Right lobe of liver (tissue), 6 donors: ENCODE data around the gene ISCA2. TPM values are rescaled to one million over a fixed set of nuclear protein-coding genes. Genes with fewer than 3 reads are reported as not detected.

ENCODE experiments used
- ATAC-seq, 4 donors: fragments of 200-7000 bp; cut with Tn5 transposase; one replicate each; pipeline ENCODE4 v1.9.1; 2020; ENCODE audit warnings: mild to moderate bottlenecking in 4 of 4, moderate library complexity in 4 of 4
- DNase-seq, 3 donors: peaks; one replicate each; pipeline ENCODE4 v3.0.0-alpha.2; 2020
- H3K27ac ChIP-seq, 3 donors: fragments of 200-600 bp; one replicate each; pipeline ENCODE4 v1.8.0; 2022
- H3K27me3 ChIP-seq, 2 donors: fragments of 200-600 bp; one replicate each; pipeline ENCODE4 v1.8.0; 2022
- H3K36me3 ChIP-seq, 4 donors: fragments of 200-600 bp; sonication (generic) in 1 of 4; one replicate each; pipeline versions ENCODE4 v1.5.1 to v1.8.0; 2017 to 2022; ENCODE audit warnings: control low read depth in 1 of 4
- H3K4me1 ChIP-seq, 4 donors: fragments of 200-600 bp; sonication (generic) in 1 of 4; one replicate each; pipeline versions ENCODE4 v1.5.1 to v1.8.0; 2017 to 2022; ENCODE audit warnings: control low read depth in 1 of 4
- H3K4me3 ChIP-seq, 3 donors: fragments of 200-600 bp; one replicate each; pipeline ENCODE4 v1.8.0; 2022
- H3K9me3 ChIP-seq, 4 donors: fragments of 200-600 bp; sonication (generic) in 1 of 4; one replicate each; pipeline versions ENCODE4 v1.5.1 to v1.8.0; 2017 to 2022; ENCODE audit warnings: control low read depth in 1 of 4
- CTCF ChIP-seq, 4 donors: fragments of 200-600 bp in 3 of 4; fragments of 450-650 bp in 1 of 4; IDR thresholded peaks; one replicate each; pipeline versions ENCODE4 v1.5.1 to v1.8.0; 2016 to 2022; ENCODE audit warnings: antibody characterized with exemption in 4 of 4, mild to moderate bottlenecking in 2 of 4
- POLR2A ChIP-seq: fragments of 450-650 bp; IDR thresholded peaks from one replicate; pipeline ENCODE4 v1.6.1; 2017; ENCODE audit warnings: antibody characterized with exemption, mild to moderate bottlenecking
- WGBS: methylation state at CpG from one replicate; pipeline ENCODE4 v1.1.6; 2018; ENCODE audit warnings: low coverage, low lambda C conversion rate; ENCODE audit not compliant: insufficient coverage; ENCODE audit errors: missing lambda C conversion rate; 5-methylcytosine and 5-hydroxymethylcytosine counted together
- intact Hi-C, 2 donors: fragments of 100-400 bp; cut with DNase I; formaldehyde crosslinking; loops; one replicate each; pipeline versions ENCODE4 v1.11.2 to v1.14.1; 2022
- total RNA-seq, 6 experiments: library from RNA; depleted of rRNA in 2 of 6; stranded (reverse); fragments of >200 nt in 2 of 6; fragmentation: NEBNext Ultra II Directional in 3 of 6; extraction: Animal tissue kit (Norgen Biotek cat#: 25700) in 3 of 6; gene quantifications; one replicate each; pipeline versions ENCODE4 v1.1.0 to v1.2.4, GENCODE V29; 2016 to 2023
- donor health status: DM: no; HTN: yes; CAD: no.
- donor health status: DM: no; HTN: no; CAD: no.
- donor health status: DM: no; HTN: no; CAD: no.
- donor health status: DM: no; HTN: yes; CAD: no.
- donor health status: DM: no; HTN: yes; CAD: no.

Gene ISCA2
- total RNA-seq, 6 experiments from 2014 or later: 7.8 to 16.3 (median 11.4) TPM

- Histone ChIP-seq H3K4me1 (no peaks in the 10 kb centered on the region), H3K9me3 (no peaks in the 10 kb centered on the region), H3K4me3 (no peak overlapping the region), H3K36me3 (no peaks in the 10 kb centered on the region), H3K27ac (no peak overlapping the region), H3K27me3 (no peaks in the 10 kb centered on the region)
- no peak for DNase-seq
- intact Hi-C loops: no loop called here
- no peak for ATAC-seq
- WGBS: 81% methylated on average over 5 of the region's 5 CpGs
- TF ChIP-seq POLR2A (no peak), CTCF (IDR thresholded peaks at IDR 0.05) (no peak)
Observed at GRCh38 chr14:74463697-74464096, 29.9 kb upstream of the ISCA2 start.

- no peak overlapping the region for H3K4me3 ChIP-seq
- H3K9me3 ChIP-seq: no peaks in the 10 kb centered on the region
- intact Hi-C loops: no loop called here
- TF ChIP-seq CTCF (IDR thresholded peaks at IDR 0.05): no peak
- no peak for TF ChIP-seq POLR2A
- ATAC-seq: no peak
- no peaks in the 10 kb centered on the region for H3K36me3 ChIP-seq
- H3K27ac ChIP-seq: no peak overlapping the region
- no peaks in the 10 kb centered on the region for H3K4me1 ChIP-seq
- no peaks in the 10 kb centered on the region for H3K27me3 ChIP-seq
- DNase-seq: no peak
- 83% methylated on average over 2 of the region's 3 CpGs for WGBS
Observed at GRCh38 chr14:74464785-74465184, 28.8 kb upstream of the ISCA2 start.

- Histone ChIP-seq H3K4me3 (no peak overlapping the region), H3K27ac (no peak overlapping the region), H3K36me3 (no peaks in the 10 kb centered on the region), H3K27me3 (no peaks in the 10 kb centered on the region), H3K4me1 (no peaks in the 10 kb centered on the region), H3K9me3 (no peaks in the 10 kb centered on the region)
- DNase-seq (no peak), ATAC-seq (no peak)
- WGBS: 70% methylated on average over 2 of the region's 2 CpGs
- TF ChIP-seq CTCF (IDR thresholded peaks at IDR 0.05): no peak
- no peak for TF ChIP-seq POLR2A
- intact Hi-C loops: no loop called here
Observed at GRCh38 chr14:74465335-74465734, 28.2 kb upstream of the ISCA2 start.

GRCh38 chr14:74468513-74468912 lies 25.1 kb upstream of the ISCA2 start:
- no peaks in the 10 kb centered on the region for H3K36me3 ChIP-seq
- intact Hi-C loops: no loop called here
- ATAC-seq (no peak), DNase-seq (no peak)
- no peaks in the 10 kb centered on the region for H3K9me3 ChIP-seq
- H3K4me3 ChIP-seq: no peak overlapping the region
- no peaks in the 10 kb centered on the region for H3K27me3 ChIP-seq
- H3K27ac ChIP-seq: no peak overlapping the region
- TF ChIP-seq POLR2A (no peak), CTCF (IDR thresholded peaks at IDR 0.05) (no peak)
- no peaks in the 10 kb centered on the region for H3K4me1 ChIP-seq
- WGBS: no CpG with 5 or more reads among the region's 3 CpGs
